GM12878 (cell line): Measurements from ENCODE around the gene MTMR10. TPM values are rescaled to one million over a fixed set of nuclear protein-coding genes. Genes with fewer than 3 reads are reported as not detected.

ENCODE experiments used
- ATAC-seq: fragments of 200-7000 bp; cut with Tn5 transposase; 3 replicates; pipeline ENCODE4 v1.9.1; 2020; ENCODE audit warnings: mild to moderate bottlenecking, moderate library complexity
- BruUV-seq: library from RNA; stranded (reverse); fragments of 400-500 nt; replicated peaks from 2 replicates; lab custom pipeline; 2021; lab: Mats Ljungman, UMichigan
- CTCF ChIA-PET: fragments of 300-600 bp; sonication (Branson Sonifier 250); formaldehyde crosslinking; extraction: SDS; loops from one replicate; lab custom pipeline; 2021; ENCODE audit warnings: inconsistent platforms; lab: Yijun Ruan, JAX
- POLR2A ChIA-PET: fragments of 350-600 bp; formaldehyde crosslinking; extraction: SDS; loops from one replicate; lab custom pipeline; 2021; ENCODE audit warnings: inconsistent platforms; lab: Charles Lee
- RAD21 ChIA-PET: fragments of 300-600 bp; sonication (Branson Sonifier 250); formaldehyde crosslinking; loops from one replicate; lab custom pipeline; 2023; ENCODE audit warnings: antibody characterized with exemption; ENCODE audit not compliant: unreplicated experiment; lab: Charles Lee
- SMC1A ChIA-PET: fragments of 300-600 bp; sonication (Branson Sonifier 250); formaldehyde crosslinking; loops from one replicate; lab custom pipeline; 2023; ENCODE audit not compliant: unreplicated experiment, uncharacterized antibody; lab: Charles Lee
- DNase-seq: peaks from one replicate; pipeline ENCODE4 v3.0.0-alpha.2; 2011; ENCODE audit warnings: low read depth, low spot score
- FAIRE-seq: peaks from 3 replicates; lab custom pipeline; 2011; peaks lifted over from hg19 to GRCh38; lab: Jason Lieb, UNC
- H2AFZ ChIP-seq: 2 replicates; pipeline ENCODE4 v1.6.0; 2011; ENCODE audit warnings: low read depth, low read length, control low read depth; ENCODE audit not compliant: control insufficient read depth
- H3K27ac ChIP-seq: 2 replicates; pipeline ENCODE4 v1.5.1; 2011; ENCODE audit warnings: control low read depth; ENCODE audit not compliant: control insufficient read depth, insufficient read depth
- H3K27me3 ChIP-seq, 2 experiments: replicated peaks in 1 of 2; 2 replicates each; pipeline versions ENCODE4 v1.6.0 to v1.6.1; 2011; ENCODE audit warnings: low read length in 1 of 2; ENCODE audit not compliant: control insufficient read depth in 2 of 2, insufficient read depth in 2 of 2
- H3K36me3 ChIP-seq, 2 experiments: 2 replicates each; pipeline ENCODE4 v1.5.1; 2011; ENCODE audit warnings: low read length in 1 of 2; ENCODE audit not compliant: control insufficient read depth in 2 of 2, insufficient read depth in 2 of 2
- H3K4me1 ChIP-seq: 2 replicates; pipeline ENCODE4 v1.6.1; 2011; ENCODE audit warnings: mild to moderate bottlenecking, low read length, moderate library complexity, mixed read lengths; ENCODE audit not compliant: control insufficient read depth, insufficient read depth
- H3K4me2 ChIP-seq: 2 replicates; pipeline ENCODE4 v1.6.0; 2011; ENCODE audit warnings: control low read depth; ENCODE audit not compliant: control insufficient read depth, insufficient read depth
- H3K4me3 ChIP-seq: fragments of 200-600 bp; sonication (generic); 2 replicates; pipeline ENCODE4 v1.5.1; 2016
- H3K79me2 ChIP-seq: 2 replicates; pipeline ENCODE4 v1.6.0; 2011; ENCODE audit warnings: low read length; ENCODE audit not compliant: control insufficient read depth, insufficient read depth
- H3K9ac ChIP-seq: 2 replicates; pipeline ENCODE4 v1.8.0; 2011; ENCODE audit warnings: low read length, control low read depth, mixed read lengths; ENCODE audit not compliant: control insufficient read depth, insufficient read depth
- H3K9me3 ChIP-seq: replicated peaks from 3 replicates; pipeline ENCODE4 v1.5.1; 2011; ENCODE audit warnings: mild to moderate bottlenecking, low read length; ENCODE audit not compliant: control insufficient read depth, insufficient read depth
- H4K20me1 ChIP-seq: 2 replicates; pipeline ENCODE4 v1.6.0; 2011; ENCODE audit not compliant: control insufficient read depth, insufficient read depth
- BRCA1 ChIP-seq: IDR thresholded peaks from 2 replicates; pipeline ENCODE4 v1.6.1; 2011; ENCODE audit warnings: low read depth, low read length, improper control_type of control experiment
- EGR1 ChIP-seq, 2 experiments: IDR thresholded peaks; 1 replicate in 1 of 2; 2 replicates in 1 of 2; pipeline ENCODE4 v1.6.1; 2011 to 2012; ENCODE audit warnings: low read depth in 2 of 2, low read length in 2 of 2, borderline replicate concordance in 1 of 2, mild to moderate bottlenecking in 1 of 2, moderate library complexity in 1 of 2
- EZH2 ChIP-seq: IDR thresholded peaks from 2 replicates; pipeline ENCODE4 v1.6.1; 2012; ENCODE audit warnings: low read depth, mild to moderate bottlenecking, control low read depth, inconsistent platforms, low read length, borderline replicate concordance; ENCODE audit not compliant: control insufficient read depth
- JUNB ChIP-seq: IDR thresholded peaks from 2 replicates; pipeline ENCODE4 v1.6.1; 2016; ENCODE audit warnings: antibody characterized with exemption, mild to moderate bottlenecking
- MEF2A ChIP-seq: IDR thresholded peaks from 2 replicates; pipeline ENCODE4 v1.6.1; 2011; ENCODE audit warnings: low read depth, mild to moderate bottlenecking, low read length, moderate library complexity; ENCODE audit not compliant: insufficient read depth
- NFYB ChIP-seq: IDR thresholded peaks from 2 replicates; pipeline ENCODE4 v1.6.1; 2011; ENCODE audit warnings: low read depth, mild to moderate bottlenecking, low read length, improper control_type of control experiment, moderate library complexity; ENCODE audit not compliant: insufficient read depth
- POU2F2 ChIP-seq: IDR thresholded peaks from 3 replicates; pipeline ENCODE4 v1.6.1; 2011; ENCODE audit warnings: low read depth, mild to moderate bottlenecking, low read length, borderline replicate concordance
- RAD21 ChIP-seq: IDR thresholded peaks from 2 replicates; pipeline ENCODE4 v1.6.1; 2011; ENCODE audit warnings: mild to moderate bottlenecking, low read depth, low read length, moderate library complexity; ENCODE audit not compliant: insufficient read depth
- RFX5 ChIP-seq: IDR thresholded peaks from 2 replicates; pipeline ENCODE4 v1.6.1; 2011; ENCODE audit warnings: low read depth, low read length, improper control_type of control experiment
- ZSCAN29 ChIP-seq: fragments of 450-650 bp; IDR thresholded peaks from 2 replicates; pipeline ENCODE4 v1.6.1; 2017; ENCODE audit warnings: mild to moderate bottlenecking, moderate library complexity
- WGBS: methylation state at CpG from one replicate; pipeline ENCODE4 v1.1.6; 2016; ENCODE audit warnings: low lambda C conversion rate; ENCODE audit not compliant: insufficient replicate concordance, insufficient coverage; ENCODE audit errors: missing lambda C conversion rate; 5-methylcytosine and 5-hydroxymethylcytosine counted together
- in situ Hi-C: fragments of 300-500 bp; cut with MboI; formaldehyde crosslinking; loops from 9 replicates; pipeline ENCODE4 v1.14.3; 2018; ENCODE audit warnings: mixed read lengths
- intact Hi-C: fragments of 100-400 bp; cut with micrococcal nuclease; formaldehyde crosslinking; loops from one replicate; pipeline ENCODE4 v1.14.2; 2022; ENCODE audit not compliant: unreplicated experiment
- polyA plus RNA-seq, 11 experiments: library from polyadenylated mRNA; depleted of rRNA in 4 of 11; unstranded in 6 of 11; stranded (reverse) in 5 of 11; fragments of >200 nt; fragmentation: Nextera tagmentation in 4 of 11; fragmentation: Illumina TruSeq in 1 of 11; extraction: Ambion mirVana in 4 of 11; extraction: Trizol in 1 of 11; gene quantifications; 1 replicate in 1 of 11; 2 replicates in 10 of 11; pipeline versions ENCODE4 v1.2.1 to v1.2.3, GENCODE V29; 2011 to 2016; ENCODE audit warnings: inconsistent platforms in 2 of 11, missing spikeins in 2 of 11, low read depth in 1 of 11
- total RNA-seq, 4 experiments: library from RNA; depleted of rRNA in 3 of 4; stranded (reverse); fragments of >200 nt in 3 of 4; fragmentation: Illumina TruSeq in 1 of 4; extraction: Trizol in 1 of 4; gene quantifications; 2 replicates each; pipeline versions ENCODE4 v1.2.1 to v1.2.3, GENCODE V29; 2013 to 2021
- TF ChIP-seq, protein P1 (sequence below), 3 experiments: IDR thresholded peaks in 2 of 3; conservative IDR thresholded peaks in 1 of 3; 2 replicates each; pipeline ENCODE4 v1.5.1; 2011; ENCODE audit warnings: low read depth in 3 of 3, low read length in 3 of 3, mild to moderate bottlenecking in 3 of 3, control low read depth in 2 of 3, moderate library complexity in 2 of 3, inconsistent platforms in 1 of 3, mixed read lengths in 1 of 3; ENCODE audit not compliant: control insufficient read depth in 2 of 3, insufficient read depth in 1 of 3; ENCODE audit errors: extremely low read depth in 1 of 3

MTMR10 gene
- total and polyA plus RNA-seq, 10 of the 15 experiments (the other 5 are each of a cell fraction or from before 2014, with no cell fraction given), result 1.9 to 13.6 (median 8.9) TPM

DNA sequence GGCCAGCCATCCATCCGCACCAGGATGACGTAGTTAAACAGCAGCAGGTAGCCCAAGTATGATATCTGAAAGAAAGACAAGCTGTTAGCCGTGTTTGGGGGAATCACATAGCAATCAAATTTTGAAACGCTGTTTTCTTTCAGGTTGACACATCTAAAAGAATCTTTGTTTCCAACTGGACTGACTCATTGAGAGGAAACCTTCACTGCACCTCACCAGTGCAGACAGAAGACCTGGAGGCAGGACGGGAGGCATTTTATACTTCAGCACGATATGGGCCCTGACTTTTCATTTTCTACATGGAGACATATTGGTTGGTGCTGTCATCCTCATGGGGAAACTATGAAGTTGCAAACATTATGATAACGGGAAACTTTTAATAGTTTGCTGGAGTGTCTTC is 44.2 kb upstream of the MTMR10 start:
- ChIA-PET RAD21 (no interaction called here), POLR2A (no interaction called here), SMC1A (interaction anchor here (0.6 kb wide), 1 partner anchor 11 kb away, joined by 4 read pairs; no protein-coding TSS in a partner anchor), CTCF (no interaction called here)
- H3K9me3 ChIP-seq, result no peaks in the 10 kb centered on the region
- in situ Hi-C loops (no loop called here), intact Hi-C loops (no loop called here)
- no peak overlapping the region for H3K9ac ChIP-seq
- DNase-seq (no peak), ATAC-seq (no peak), FAIRE-seq (no peak)
- 71% methylated on average over 7 of the region's 7 CpGs for WGBS
- BruUV-seq, result no TSS peak
- no peak overlapping the region for H3K4me3 ChIP-seq
- no peak overlapping the region for H3K27ac ChIP-seq
- no peak overlapping the region for H2AFZ ChIP-seq
- peaks cover 7% of the 10 kb centered on the region for H3K4me1 ChIP-seq
- TF ChIP-seq POU2F2 (no peak), RFX5 (no peak), BRCA1 (no peak), NFYB (no peak), ZSCAN29 (no peak), EZH2 (no peak), JUNB (no peak), MEF2A (no peak)
- no peaks in the 10 kb centered on the region for H3K36me3 ChIP-seq
- no peaks in the 10 kb centered on the region for H3K79me2 ChIP-seq
- no peaks in the 10 kb centered on the region; the same call in 1 of the 2 replicates for H4K20me1 ChIP-seq
- no peaks in the 10 kb centered on the region for H3K27me3 ChIP-seq
- H3K4me2 ChIP-seq, result no peak overlapping the region

DNA sequence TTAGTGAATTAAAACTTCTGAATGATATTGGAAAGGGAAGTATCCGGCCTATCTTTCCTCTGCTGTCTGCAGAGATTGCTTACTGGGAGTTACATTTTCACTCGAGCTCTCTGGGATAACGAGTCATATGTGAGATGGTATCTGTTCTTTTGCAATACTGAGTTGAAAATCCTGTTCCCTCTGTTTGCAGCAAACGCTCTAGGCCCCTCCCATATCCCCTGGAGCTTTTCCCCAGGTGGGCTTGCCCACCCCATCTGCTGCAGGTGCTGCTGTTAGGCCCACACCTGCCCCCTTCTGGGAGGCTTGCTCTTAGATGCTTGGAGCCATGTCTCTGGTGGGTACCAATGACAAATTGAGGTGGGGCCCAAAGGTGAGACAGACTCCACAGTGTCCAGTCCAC is 42.7 kb upstream of the MTMR10 start:
- POLR2A ChIA-PET, result no interaction called here
- FAIRE-seq, result no peak
- RAD21 ChIA-PET, result no interaction called here
- no peak for DNase-seq
- Histone ChIP-seq H4K20me1 (no peaks in the 10 kb centered on the region), H3K9me3 (no peaks in the 10 kb centered on the region), H3K36me3 (no peaks in the 10 kb centered on the region), H3K79me2 (no peaks in the 10 kb centered on the region), H3K4me3 (no peak overlapping the region), H3K4me2 (no peak overlapping the region), H3K27me3 (no peaks in the 10 kb centered on the region), H3K27ac (no peak overlapping the region), H2AFZ (no peak overlapping the region), H3K4me1 (peaks cover 7% of the 10 kb centered on the region), H3K9ac (no peak overlapping the region)
- CTCF ChIA-PET, result interaction anchor here (0.8 to 0.9 kb wide), 2 partner anchors 12 to 139 kb away, joined by 3 read pairs; no protein-coding TSS in a partner anchor
- 70% methylated on average over 4 of the region's 4 CpGs for WGBS
- BruUV-seq, result no TSS peak
- SMC1A ChIA-PET, result no interaction called here
- TF ChIP-seq EGR1 (IDR thresholded peaks at IDR 0.05; ENCODE audit: borderline replicate concordance in 1 of 2, low read depth in 2 of 2, low read length in 2 of 2), result no peak
- peak; percentile 24; the same call in 1 of the 2 replicates for TF ChIP-seq RAD21
- TF ChIP-seq, protein P1, sequence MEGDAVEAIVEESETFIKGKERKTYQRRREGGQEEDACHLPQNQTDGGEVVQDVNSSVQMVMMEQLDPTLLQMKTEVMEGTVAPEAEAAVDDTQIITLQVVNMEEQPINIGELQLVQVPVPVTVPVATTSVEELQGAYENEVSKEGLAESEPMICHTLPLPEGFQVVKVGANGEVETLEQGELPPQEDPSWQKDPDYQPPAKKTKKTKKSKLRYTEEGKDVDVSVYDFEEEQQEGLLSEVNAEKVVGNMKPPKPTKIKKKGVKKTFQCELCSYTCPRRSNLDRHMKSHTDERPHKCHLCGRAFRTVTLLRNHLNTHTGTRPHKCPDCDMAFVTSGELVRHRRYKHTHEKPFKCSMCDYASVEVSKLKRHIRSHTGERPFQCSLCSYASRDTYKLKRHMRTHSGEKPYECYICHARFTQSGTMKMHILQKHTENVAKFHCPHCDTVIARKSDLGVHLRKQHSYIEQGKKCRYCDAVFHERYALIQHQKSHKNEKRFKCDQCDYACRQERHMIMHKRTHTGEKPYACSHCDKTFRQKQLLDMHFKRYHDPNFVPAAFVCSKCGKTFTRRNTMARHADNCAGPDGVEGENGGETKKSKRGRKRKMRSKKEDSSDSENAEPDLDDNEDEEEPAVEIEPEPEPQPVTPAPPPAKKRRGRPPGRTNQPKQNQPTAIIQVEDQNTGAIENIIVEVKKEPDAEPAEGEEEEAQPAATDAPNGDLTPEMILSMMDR (IDR thresholded peaks at IDR 0.05 in 2 of 3, conservative IDR thresholded peaks at IDR 0.05 in 1 of 3; ENCODE audit: control insufficient read depth in 2 of 3, extremely low read depth in 1 of 3, insufficient read depth in 1 of 3, low read depth in 3 of 3, low read length in 3 of 3), result 0 out of 6 replicates have a peak, but pooled peaks of 1 of the 3 experiments have one; percentile 13
- in situ Hi-C loops, result no loop called here
- ATAC-seq, result no peak
- intact Hi-C loops, result no loop called here
